GM10266 (cell line): Measurements from ENCODE around the gene GNAO1.

Experiments used
- DNase-seq: peaks from one replicate; pipeline ENCODE4 v3.0.0; 2012; ENCODE audit errors: extremely low spot score
- TF ChIP-seq, protein P1 (sequence below): IDR thresholded peaks from 2 replicates; pipeline ENCODE4 v1.5.1; 2012; ENCODE audit warnings: mild to moderate bottlenecking, low read depth; ENCODE audit not compliant: control insufficient read depth, insufficient read depth; ENCODE audit errors: missing control alignments

GNAO1 gene

GRCh38 chr16:56349086-56349415 is 157.8 kb downstream of the GNAO1 start:
- TF ChIP-seq, protein P1, sequence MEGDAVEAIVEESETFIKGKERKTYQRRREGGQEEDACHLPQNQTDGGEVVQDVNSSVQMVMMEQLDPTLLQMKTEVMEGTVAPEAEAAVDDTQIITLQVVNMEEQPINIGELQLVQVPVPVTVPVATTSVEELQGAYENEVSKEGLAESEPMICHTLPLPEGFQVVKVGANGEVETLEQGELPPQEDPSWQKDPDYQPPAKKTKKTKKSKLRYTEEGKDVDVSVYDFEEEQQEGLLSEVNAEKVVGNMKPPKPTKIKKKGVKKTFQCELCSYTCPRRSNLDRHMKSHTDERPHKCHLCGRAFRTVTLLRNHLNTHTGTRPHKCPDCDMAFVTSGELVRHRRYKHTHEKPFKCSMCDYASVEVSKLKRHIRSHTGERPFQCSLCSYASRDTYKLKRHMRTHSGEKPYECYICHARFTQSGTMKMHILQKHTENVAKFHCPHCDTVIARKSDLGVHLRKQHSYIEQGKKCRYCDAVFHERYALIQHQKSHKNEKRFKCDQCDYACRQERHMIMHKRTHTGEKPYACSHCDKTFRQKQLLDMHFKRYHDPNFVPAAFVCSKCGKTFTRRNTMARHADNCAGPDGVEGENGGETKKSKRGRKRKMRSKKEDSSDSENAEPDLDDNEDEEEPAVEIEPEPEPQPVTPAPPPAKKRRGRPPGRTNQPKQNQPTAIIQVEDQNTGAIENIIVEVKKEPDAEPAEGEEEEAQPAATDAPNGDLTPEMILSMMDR: no peak
- no peak for DNase-seq

DNA sequence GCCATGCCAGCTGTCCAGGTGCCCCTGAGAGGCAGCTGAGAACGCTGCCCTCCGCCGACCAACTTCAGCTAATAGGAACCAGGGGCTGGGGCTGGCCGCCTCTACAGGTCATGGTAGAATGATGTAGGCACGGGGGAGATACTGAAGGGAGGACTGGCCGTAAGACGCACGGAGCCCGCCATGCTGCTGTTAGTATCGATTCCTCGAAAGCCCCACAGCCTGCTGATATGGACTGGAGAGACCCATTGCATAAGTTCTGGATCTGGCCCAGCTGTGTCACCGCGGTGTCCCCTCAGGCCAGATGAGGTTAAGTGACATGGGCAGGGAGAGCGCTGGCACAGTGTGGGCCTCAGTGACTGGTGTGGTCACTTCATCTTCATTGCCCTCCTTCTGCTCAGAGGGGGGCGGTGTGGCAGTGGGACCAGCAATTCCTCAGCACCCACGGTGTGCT is 158.4 kb downstream of the GNAO1 start:
- TF ChIP-seq, protein P1: no peak

DNA sequence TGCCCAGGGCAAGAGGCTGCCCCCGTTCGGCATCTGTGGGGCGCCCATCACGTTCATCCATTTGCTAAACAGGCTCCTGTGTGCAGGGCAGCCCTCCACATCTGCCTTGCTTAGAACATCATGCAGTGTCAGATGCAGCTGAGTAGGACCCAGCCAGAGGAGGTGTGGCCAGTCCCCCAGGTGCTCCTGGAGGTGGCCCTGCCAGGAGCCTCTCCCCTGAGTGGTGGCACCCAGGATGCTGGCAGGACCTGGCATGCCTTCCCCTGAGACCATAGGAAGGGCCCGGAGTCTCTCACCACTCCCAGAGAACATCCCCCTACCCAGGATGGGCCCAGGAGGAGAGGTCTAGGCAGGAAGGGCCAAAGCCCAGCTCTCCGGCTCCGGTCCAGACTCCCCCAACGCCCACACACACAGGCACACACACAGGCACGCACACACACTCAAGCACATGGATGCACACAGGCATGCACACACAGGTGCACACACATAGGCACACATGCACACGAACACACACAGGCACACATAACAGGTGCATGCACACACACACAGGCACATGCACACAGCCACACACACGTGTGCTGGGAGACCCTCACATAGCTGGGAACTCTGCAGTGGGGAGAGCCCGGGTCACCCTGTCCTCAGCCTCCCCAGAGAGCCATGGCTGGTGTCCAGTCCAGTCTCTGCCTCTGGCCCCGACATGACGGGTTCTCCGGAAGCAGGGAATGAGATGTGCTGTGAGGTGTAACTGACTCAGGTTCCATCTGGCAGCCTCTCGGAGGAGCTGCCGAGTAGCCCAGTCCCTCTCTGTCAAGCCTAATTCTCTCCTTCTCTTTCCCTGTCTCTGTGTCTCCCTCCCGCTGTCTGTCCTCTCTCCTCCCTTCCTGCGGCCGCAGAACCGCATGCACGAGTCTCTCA is 159.5 kb downstream of the GNAO1 start:
- TF ChIP-seq, protein P1: no peak
- no peak for DNase-seq

More for the DNA sequence above, 158.4 kb downstream of the GNAO1 start:
- no peak for DNase-seq

DNA sequence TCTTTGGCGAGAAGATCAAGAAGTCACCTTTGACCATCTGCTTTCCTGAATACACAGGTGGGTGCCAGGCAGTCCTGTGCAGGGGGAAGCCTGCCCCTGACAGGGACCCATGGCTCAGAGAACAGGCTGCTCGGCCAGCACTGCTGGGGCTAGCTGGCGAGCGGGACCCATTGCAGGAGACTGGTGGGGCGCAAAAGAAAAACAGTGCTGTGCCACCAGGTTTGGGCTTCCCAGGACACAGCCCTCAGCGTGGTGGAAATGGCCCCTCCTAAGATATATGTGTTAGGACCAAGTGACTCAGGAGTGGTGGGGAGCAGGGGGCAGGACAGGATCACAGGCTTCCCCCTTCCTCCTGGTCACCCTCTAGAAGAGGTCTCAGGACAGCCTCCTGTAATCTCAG is 160.2 kb downstream of the GNAO1 start:
- TF ChIP-seq, protein P1: no peak
- DNase-seq: no peak

DNA sequence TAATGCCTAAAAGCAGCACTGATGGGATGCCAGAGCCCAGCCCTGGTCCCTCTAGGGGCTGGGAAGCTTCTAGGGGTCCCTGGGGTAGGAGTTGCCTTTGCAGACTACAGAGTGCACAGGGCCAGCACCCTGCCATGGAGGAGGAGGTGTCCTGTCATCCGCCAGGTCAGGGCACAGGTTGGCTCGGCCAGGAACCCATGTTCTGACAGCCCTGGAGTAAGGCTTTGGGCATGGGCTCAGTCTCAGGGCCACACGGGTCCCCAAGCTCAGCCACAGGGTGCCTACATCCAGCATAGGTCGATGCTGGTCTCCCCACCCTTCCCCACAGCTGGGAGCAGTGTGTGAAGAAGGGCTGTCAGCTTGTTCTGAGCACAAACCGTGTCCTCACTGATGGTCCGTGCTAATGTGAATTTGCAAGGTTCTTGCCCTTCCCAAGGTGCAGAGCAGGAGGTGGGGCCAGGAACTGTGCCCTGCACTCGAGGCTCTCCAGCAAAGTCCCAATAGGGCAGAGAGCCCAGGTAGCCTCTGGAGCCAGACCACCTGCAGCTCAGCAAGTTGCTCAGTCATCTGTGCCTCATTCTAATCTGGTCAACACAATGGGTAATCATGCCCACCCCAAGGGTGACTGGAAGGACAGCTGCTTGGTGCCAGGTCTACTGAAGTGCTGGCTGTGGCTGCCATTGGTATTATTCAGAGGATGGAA is 161.2 kb downstream of the GNAO1 start:
- TF ChIP-seq, protein P1: no peak

DNA sequence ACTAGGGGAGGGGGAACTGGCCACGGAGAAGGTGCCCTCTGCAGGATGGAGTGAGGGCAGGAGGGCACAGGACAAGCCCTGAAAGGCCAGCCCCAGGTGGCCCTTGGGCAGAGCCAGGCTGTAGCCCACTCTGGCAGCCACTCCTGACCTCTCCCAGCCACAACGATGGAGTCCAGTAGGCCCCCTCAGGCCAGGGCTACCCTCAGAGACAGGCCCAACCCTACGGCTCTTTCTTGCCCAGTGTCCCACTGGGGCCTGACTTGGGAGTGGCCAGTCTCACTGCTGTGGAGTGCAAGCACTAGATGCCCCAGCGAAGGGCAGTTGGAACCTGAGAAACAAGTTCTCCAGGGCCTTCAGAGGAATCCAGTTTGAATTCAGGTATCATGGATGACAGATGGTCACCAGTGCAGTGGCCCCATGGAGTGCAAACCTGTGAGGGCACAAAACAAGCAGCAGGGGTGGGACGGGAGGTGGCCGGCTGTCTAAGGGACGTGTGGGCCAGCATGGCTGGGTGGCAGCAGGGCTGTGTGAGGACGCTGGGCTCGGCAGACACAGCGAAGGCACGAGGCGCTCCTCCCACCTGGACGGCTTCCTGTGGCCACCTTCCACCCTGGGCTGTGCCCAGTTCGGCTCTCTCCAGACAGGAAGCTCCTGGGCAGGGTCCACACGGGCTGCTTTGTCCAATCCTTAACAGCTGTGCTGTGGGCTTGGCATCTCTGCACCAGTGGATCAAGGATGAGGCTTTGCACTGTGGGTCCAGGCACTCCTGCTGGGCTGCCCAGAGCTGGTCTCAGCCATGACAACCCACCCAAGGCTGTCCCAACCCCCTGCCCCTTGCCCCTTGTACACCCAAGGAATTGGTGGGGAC is 162.0 kb downstream of the GNAO1 start:
- TF ChIP-seq, protein P1: no peak
- DNase-seq: no peak

More for the DNA sequence above, 161.2 kb downstream of the GNAO1 start:
- no peak for DNase-seq
